Activated CD8-positive, alpha-beta memory T cell treated with anti-CD3 and anti-CD28 coated beads for 1 hour (primary cell): ENCODE measurements around the gene MAPKAP1.
"Not testable (repeated sequence)": the region's sequence is repeated elsewhere in the genome, so short reads cannot be mapped to it uniquely, and the experiment has no call there.

ENCODE experiments used
- DNase-seq, 2 donors: peaks; one replicate each; pipeline ENCODE4 v3.0.0-alpha.2; 2020; ENCODE audit warnings: low read depth in 1 of 2; ENCODE audit errors: extremely low read depth in 1 of 2

The MAPKAP1 gene

DNA sequence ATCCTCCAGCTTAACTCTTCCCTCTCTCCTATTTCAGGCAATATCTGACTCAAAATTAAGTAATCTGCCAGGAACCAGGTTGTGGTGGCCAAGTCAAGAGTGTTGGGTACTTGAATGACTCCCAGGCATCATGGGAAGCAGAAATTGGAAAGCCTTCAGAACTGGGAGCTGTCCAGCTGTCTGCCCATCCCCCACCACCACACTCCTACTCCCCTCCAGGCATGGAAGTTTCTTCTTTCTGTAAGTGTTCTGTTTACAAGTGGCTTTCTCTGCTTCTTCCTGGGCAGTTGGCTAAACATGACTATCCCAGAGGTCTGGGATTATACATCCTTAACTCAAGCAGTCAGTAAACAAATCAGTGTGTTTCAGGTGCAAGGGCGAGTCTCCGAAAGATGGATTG is 25.6 kb upstream of the MAPKAP1 start:
- no peak for DNase-seq

DNA sequence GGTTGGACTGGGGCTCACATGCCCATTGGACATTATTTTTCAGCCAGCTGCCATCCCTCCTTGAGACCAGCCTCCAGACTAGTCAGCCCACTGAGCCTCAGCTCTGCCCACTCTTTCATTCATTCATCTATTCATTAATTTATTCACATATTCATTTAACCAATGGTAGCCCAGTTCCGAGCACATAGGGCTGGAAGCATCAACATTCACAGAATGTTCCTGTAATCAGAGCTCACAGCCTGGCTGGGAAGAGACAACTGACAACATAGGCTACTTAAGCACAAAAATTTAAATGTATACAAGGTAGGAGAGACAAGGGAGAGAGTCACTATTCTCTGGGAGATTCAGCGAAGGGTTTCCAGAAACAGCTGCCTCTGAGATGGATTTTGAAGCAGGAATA is 23.2 kb upstream of the MAPKAP1 start:
- no peak for DNase-seq

DNA sequence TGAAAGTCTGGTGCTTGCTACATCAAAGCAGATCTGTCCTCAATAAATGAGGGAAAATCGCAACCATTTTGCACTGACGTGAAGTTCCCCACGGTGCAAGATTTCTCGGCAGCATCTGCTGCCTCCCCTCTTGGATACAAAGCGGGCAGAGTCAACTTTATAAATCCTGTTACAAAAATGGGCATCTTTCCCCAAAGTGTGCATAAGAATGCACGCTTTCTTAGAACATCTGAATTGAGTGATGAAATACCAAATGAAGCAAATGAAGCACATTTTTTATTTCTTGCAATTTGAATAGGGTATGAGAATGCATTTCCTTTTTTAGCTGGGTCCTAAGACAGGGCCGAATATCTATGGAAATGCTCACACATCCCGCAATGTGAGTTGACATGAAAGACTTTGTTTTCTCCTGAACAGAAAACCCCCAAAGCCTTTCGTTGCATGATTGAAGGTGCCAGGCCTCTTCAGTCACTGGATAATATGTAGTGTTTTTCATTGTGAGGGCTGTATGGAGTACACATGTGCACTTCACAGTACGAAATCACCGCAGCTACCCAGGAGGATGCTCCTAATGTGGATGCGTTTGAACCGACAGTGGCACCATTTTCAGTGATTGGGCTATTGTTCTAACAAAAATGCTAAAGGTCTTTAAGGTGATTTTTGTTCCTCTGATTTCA is 19.6 kb upstream of the MAPKAP1 start:
- no peak for DNase-seq

DNA sequence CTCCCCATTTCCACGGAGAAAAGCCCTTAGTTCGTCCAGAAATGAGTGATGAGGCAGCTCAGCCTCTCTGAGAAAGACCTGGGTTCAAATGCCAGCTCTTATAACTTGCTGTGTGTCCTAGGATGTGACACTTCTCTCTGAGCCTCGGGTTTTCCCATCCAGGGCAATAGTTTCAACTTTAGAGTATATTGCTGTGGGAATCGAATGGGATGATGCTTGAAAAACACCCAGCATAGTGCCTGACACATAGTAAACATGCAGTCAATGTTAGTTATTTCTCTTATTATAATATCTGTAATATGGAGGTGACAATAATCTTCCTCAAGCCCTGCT is 430 bp upstream of the MAPKAP1 start:
- DNase-seq: no peak

DNA sequence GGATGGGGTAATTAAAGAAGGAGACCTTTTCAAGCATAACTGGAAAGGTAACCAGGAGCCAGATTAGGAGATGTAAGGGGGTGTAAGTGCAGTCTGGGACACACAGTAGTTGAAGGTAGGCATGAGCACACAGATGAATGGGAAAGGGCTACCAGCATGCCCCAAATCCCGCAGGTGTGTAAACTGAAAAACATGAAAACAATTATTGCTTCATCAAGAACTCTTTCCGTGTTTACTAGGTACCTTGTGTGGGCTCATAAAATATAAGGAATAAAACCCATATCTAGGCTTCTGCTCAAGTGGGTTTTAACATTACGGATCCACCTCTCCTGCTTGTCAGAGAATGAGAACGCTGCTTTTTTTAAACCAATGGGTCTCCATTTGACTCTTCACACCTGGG is 1.1 kb downstream of the MAPKAP1 start:
- DNase-seq: no peak

DNA sequence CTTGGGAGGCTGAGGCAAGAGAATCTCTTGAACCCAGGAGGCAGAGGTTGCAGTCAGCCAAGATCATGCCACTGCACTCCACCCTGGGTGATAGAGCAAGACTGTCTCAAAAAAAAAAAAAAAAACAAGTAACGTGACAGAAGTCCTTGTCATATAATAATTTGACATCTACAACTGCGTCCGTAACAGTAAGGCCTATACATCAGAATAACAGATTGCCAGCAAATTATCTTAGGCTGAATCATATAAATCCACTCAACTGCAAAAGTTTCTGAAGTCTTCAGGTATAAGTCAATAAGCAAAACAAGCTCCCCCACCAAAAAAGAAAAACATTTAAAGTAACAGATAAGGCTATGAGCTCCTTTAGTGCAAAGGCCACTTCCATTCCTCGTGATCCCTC is 3.3 kb downstream of the MAPKAP1 start:
- no peak for DNase-seq

DNA sequence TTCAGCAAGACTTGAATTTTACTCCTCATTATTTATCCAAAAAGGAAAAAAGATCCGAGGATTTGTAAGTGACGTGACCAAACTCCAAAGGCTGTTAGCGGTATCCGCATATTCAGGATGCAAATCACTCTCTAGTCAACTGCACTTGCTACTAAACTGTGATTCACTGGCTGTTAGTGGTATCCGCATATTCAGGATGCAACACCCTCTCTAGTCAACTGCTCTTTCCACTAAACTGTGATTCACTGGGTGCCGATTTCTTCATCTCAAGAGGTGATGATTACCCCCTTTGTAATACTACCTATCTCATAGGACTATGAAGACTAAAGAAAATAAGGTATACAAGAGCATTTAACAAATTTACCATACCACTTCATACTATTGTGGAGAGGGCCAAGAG is 5.7 kb downstream of the MAPKAP1 start:
- DNase-seq: no peak

DNA sequence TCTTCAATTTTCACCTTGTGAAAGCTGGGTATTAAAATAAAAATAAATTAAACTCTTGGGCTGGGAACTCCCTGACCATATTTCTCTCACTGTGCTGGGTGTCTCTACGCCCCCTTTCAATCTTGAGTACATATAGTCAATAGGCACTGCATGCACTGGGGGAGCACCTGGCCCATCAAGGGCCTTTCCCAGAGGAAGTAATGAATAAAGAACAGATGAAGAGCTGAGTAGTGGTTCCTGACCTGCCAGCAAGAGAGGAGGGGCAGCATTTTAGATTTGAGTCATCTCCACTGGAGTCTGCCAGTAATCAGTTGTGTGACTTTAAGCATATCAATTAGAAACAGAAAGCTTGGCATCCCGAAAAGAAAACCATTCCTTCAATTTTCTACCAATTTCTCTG is 6.2 kb downstream of the MAPKAP1 start:
- no peak for DNase-seq

DNA sequence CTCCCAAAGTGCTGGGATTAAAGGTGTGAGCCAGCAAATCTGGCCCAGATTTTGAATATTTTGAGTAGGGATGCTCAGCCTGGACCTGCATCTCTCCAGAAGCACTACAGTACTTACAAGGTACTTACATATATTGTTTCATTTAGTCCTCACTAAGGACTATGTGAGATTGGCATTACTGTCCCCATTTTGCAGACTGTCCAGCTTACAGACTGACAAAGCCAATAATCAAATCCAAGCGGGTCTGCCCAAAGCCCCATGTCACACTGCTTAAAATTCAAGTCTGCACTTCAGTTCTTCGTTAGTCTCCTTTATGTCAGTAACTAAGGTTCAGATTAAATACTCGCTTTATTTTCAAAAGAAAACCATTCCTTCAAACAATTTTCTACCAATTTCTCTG is 7.1 kb downstream of the MAPKAP1 start:
- DNase-seq: no peak

DNA sequence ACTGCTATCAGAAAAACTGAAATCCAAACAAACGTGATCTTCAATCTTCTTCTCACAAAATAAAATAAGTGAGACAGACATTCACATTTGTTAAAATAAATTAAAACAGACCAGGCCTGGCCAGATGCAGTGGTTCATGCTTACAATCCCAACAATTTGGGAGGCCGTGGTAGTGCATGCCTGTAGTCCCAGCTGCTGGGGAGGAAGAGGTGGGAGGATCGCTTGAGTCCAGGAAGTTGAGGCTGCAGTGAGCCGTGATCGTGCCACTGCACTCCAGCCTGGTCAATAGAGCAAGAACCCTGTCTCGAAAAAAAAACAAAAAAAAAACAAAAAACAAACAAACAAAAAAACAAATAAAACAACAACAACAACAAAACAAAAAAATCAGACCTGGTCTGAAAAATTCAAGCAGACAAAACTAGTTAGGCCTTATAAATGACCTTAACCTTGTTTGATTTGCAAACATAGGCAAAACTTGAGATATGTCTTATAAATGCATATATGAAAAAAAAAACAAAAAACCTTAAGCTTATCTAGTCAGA is 10.8 kb downstream of the MAPKAP1 start:
- DNase-seq: no peak

DNA sequence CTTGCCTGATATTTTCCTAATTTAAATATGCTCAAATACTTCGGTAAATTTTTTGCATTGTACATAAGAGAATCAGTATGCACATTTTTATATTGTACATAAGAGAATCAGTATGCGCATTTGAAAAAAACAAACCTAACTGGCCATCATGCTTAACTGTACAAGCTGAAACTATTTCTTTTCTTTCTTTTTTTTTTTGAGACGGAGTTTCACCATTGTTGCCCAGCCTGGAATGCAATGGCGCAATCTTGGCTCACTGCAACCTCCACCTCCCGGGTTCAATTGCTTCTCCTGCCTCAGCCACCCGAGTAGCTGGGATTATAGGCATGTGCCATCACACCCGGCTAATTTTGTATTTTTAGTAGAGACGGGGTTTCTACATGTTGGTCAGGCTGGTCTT is 11.5 kb downstream of the MAPKAP1 start:
- DNase-seq: not testable (repeated sequence)

DNA sequence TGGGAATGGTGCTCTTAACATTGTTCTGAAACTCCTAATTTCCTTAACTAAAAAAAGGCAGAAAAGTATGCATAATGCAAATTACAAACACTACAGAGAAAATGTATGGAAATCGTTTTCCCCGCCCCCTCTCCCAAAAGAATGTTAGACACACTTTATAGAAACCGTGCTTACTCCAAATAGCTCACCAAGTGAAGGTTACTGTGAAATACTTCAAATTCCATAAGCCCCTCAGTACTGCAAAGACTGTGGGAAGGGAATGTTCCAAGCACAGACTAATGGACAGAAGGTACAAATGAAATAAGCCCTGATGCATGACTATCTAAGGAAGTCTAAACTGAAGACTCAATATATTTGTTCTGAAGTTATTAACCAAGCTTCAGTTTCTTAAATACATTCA is 12.5 kb downstream of the MAPKAP1 start:
- DNase-seq: no peak

DNA sequence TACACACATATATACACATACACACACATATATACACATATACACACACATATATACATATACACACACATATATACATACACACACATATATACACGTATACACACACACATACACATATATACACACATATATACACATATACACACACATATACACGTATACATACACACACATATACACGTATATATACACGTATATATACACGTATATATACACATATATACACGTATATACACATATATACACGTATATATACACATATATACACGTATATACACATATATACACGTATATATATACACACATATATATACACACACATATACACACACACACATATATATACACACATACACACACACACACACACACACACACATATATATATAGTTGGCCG is 13.5 kb downstream of the MAPKAP1 start:
- DNase-seq: not testable (repeated sequence)

DNA sequence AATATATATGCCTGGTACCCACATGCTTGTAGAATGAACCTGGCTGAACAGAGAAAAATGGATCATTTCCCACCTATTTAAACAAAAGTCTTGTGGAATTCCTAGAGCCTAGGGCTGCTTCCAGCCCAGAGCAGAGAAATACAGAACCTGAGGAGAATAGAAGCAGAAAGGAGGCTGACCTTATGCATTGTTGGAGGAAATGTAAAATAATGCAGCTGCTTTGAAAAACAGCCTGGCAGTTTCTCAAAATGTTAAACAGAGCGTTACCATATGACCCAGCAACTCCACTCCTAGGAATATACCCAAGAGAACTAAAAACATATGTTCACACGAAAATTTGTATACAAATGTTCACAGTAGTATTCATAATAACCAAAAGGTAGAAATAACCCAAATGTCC is 15.1 kb downstream of the MAPKAP1 start:
- DNase-seq: no peak

DNA sequence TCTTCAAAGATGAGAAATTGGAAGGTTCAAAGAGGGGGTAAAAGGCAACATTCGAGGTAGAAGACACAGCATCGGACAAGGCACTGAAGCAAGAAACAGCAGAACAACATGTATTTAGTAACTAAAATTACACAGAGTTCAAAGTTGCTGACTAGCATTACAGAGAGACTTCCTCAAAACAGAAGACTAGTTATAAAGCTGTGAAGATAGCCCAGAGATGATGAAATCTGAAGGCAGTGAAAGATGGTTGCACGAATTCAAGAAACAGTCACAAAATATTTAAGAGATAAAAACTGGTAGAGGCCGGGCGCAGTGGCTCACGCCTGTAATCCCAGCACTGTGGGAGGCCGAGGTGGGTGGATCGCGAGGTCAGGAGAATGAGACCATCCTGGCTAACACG is 16.3 kb downstream of the MAPKAP1 start:
- no peak for DNase-seq

DNA sequence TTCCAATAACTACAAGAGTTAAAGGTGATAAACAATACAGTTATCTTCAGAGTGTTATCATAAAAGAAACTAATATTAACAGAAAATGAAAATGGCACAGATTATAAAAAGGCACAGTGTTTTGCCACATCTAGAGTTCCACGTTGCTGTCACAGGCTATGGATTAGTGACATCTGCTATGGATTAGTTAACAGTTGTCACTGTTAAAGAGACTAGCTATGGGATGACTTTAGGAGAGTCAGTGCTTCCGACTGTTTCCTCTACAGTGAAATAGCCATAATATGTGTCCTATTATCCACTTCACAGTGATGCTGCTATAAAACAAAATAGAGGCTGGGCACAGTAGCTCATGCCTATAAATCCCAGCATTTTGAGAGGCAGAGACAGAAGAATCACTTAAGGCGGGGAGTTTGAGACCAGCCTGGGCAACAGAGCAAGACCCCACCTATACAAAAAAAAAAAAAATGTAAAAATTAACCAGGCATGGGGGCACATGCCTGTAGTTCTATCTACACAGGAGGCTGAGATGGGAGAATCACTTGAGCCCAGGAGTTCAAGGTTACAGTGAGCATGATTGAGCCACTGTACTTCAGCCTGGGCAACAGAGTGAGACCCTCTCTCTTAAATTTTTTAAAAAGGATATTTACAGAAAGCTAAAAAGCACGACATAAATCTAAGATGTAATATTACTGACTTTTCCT is 19.7 kb downstream of the MAPKAP1 start:
- DNase-seq: no peak

DNA sequence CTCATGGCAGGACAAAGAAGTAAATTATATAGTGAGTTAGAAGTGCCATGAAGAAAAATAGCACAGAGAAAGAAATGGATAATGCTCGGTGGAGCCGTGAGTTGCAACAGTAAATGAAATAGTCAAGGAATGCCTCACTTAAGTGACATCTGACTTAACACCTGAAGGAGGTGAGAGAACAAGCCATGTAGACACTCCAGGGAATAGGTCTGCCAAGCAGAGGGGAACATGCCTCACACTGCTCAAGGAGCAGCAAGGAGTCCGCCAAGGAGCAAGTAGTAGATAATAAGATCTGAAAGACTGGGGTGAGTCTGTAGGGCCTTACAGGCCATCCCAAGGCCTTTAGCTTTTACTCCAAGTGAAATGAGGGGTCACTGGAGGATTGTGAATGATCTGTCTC is 21.8 kb downstream of the MAPKAP1 start:
- no peak for DNase-seq

DNA sequence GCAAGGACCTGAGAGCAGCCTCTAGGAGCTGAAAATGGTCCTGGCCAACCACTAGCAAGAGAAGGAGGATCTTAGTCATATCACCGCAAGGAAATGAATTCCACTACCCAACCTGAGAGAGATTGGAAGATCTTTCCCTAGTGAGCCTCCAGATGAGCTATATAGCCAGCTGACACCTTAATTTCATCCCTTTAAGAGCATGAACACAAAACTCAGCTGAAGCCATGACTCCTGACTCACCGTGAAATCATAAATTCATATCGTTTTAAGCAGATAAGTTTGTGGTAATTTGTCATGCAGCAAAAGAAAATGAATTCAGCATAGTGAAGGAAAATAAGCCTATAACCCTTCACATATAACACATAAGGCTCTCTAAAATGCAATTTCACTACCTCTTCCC is 23.5 kb downstream of the MAPKAP1 start:
- no peak for DNase-seq

DNA sequence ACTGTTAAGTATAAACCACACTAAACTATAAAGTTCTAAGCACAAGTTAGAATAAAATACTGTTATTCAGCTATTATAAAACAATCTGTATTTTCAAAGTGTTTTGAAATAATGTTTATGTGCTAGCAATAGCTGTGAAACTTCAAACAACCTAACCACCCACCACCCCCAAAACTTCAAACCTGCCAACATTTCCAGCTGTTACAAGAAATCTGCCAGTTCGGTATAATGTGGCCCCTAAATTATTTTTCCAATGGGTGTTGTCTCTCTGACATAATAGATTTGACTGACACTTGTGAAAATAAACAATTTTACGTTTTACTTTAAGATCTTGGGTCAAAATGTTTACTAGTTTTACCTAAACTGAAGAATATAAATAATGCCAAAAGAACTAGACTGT is 24.7 kb downstream of the MAPKAP1 start:
- DNase-seq: no peak

DNA sequence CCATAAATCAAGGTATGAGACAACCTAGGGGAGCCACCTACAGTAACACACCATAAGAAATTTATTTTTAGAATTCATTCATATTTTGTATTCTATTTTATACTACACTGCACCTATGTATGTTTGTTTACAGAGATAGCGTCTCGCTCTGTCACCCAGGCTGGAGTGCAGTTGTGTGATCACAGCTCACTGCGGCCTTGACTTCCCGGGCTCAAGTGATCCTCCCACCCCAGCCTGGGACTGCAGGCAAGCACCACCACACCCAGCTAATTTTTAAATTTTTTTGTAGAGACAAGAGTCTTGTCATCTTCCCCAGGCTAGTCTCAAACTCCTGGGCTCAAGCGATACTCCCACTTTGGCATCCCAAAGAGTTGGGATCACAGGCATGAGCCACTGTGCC is 25.4 kb downstream of the MAPKAP1 start:
- no peak for DNase-seq

DNA sequence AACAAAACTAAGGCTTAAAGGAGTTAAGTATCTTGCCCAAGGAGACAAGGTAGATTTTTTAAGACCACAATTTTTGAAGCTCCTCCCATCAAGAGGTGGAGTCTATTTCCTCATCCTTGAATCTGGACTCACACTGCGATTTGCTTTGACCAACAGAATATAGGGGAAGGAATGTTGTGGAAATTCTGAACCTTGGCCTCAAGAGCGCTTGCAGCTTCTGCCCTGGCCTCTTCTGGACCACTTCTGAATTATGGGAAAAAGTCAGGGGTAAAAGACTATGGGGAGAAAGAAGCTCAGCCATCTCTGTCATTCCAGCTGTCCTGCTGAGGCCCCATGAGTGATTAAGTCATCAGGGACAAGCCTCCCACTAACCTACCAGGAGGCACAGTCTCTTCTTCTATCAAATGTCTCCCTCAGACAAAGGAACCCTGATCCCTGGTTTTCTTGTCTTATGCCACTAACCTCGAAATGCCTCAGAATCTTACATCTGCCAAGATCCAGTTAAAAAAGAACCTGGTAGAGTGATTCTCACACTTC is 25.9 kb downstream of the MAPKAP1 start:
- DNase-seq: no peak

DNA sequence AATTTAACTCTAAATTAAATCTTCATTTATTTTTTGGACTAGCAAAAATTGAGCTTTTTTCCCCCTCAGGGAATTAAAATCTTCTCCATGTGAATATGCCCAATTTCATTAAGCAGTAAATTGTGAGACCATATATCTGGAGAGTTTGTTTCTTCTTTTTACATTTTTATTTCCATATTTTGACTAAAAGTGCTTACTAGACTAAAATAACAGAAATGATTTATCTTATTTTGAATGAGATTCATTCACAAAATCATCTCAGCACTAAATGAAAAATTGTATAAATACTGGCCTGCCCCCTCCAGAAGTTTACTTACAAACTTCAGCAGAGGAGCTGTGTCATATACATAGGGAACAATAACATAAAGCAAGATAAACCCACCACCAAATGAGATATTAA is 26.6 kb downstream of the MAPKAP1 start:
- DNase-seq: no peak
